ENCODE data around the gene ARHGAP35.
"Not testable (repeated sequence)": the region's sequence is repeated elsewhere in the genome, so short reads cannot be mapped to it uniquely, and the experiment has no call there.

ARHGAP35 gene

DNA sequence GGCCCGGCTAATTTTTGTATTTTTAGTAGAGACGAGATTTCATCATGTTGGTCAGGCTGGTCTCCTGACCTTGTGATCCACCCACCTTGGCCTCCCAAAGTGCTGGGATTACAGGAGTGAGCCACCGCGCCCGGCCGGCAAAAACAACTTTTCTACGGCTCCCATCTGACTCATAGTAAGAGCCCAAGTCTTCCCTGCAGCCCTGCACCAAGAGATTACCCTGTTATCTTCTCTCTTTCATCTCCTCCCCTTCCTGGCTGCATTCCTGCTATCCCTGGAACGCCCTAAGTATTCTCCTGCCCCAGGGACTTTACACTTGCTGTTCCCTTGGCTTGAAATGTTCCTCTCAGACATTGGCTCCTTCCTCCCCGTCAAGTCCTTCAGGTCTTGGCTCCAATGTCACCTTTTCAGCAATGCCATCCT, 16.7 kb upstream of the ARHGAP35 start:
- DNase-seq (ENCODE audit: low read depth in 2 of 2) = no peak

DNA sequence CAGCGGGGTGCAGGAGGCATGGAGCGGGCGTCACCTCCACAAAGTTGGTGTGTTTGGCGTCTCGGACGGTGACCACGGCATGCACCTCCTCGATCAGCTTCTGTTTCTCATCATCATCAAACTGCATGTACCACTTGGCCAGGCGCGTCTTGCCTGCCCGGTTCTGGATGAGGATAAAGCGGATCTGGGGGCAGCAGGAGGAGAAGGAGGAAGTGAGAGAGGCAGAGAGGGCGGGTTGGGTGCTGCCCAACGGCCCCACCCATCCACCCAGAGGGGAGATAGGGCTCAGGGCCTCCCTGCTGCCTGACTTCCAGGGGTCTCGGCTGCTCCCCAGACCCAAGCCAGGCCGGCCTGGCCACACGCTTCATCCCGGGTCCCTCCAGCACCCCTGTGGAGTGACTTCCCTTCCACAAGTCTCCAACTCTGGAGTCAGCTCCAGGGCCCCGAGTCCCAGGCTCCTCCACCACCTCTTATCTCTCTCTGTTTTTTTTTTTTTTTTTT, 14.8 kb upstream of the ARHGAP35 start:
- no peak for DNase-seq (ENCODE audit: low read depth in 2 of 2)

DNA sequence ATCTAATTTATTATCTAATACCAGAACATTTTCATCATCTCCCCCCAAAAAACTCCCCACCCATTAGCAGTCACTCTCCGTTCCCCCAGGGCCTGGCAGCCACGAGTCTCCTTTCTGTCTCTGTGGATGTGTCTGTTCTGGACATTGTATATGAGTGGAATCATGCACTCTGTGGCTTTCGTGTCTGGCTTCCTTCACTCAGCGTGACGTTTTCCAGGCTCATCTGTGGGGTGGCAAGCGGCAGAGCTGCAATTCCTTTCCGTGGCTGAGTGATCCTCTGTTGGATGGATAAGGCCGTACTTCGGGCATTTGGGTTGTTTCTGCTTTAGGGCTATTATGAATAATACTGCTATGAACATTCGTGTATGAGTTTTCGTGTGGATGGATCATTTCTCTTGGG, 13.3 kb upstream of the ARHGAP35 start:
- DNase-seq (ENCODE audit: low read depth in 2 of 2) = no peak

DNA sequence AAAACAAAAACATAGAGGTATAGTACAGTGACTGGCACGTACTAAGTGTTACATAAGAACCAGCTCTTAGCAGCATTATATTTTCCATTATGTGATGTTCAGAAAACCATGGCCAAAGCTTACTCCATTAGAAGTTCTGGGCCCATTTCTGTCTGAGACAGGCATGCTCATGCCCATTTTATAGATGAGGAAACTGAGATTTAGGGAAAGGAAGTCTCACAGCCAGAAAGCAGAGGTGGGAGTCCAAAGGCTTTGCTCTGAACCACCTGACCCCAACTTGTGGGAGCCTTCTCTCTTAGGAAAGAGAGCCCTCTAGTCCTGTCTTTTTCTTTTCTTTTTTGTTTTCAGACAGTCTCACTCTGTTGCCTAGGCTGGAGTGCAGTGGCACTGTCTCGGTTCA, 12.4 kb upstream of the ARHGAP35 start:
- no peak for DNase-seq (ENCODE audit: low read depth in 2 of 2)

DNA sequence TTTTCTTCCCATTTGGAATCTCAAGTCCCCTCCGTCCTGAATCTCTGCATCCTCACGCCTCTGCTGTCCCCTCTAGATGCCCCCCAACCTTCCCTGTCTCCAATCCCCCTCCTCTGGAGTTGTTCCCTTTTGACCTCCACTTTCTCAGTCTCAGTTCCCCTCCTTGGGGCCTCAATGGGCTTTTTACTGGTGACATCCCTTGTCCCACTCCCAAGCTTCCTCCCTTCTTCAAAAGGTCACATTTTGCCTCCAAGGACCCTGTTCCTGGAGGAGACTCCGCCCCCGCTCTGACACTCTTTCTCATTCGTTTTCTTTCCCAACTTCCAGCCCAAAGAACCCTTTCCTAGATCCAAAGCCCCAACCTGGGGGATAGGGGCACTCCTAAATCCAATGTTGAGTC, 11.2 kb upstream of the ARHGAP35 start:
- DNase-seq (ENCODE audit: low read depth in 2 of 2) = no peak

DNA sequence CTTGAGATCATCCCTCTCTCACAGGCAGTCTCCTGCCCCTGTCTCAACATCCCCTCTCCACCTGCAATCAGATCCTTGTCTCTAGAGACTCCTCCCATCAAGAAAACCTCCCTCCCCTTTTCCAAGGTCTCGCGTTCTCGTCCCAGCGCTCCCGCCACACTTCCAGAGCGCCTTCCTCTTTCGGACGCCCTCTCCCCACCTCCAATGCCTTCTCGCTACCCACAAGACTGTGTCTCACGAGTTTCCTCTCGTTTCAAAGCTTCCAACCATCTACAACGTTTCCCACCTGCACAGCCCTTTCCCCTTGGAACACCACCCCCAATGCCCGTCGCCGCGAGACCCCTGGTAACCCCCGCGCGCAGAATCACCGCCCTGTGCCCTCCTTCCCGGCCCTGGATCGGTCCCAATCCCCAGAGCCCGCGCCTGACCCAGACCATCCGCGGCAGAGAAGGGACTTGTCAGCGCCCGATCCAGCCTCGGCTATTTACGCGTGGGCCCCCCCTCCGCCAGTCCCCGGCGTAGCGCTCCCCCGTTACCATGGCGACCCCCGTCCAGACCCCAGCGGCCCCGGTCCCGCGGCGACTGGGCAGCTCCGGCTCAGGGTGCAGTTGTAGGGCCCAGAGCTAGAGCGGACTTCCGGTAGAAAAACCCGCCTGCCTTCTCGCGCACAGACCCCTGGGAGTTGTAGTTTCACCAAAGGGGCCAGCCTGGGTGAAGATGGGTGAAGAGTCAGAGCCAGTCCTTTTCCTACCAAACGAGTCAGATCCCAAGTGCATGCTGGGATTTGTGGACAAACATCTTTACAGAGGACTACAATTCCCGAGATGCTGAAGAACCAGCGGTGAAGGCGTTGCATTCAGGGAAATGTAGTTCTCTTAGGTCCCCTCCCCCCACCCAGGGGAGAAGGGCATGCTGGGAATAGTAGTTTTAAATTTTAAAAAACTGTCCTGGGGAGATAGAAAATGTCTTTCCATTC, 10.3 kb upstream of the ARHGAP35 start, which contains the start of gene AP2S1:
AP2S1 (minus strand) TSS at position 619 of the 976 bp plus-strand sequence; CDS start at position 539, 80 bp downstream.
- peak; percentile 79 to 80 for DNase-seq (ENCODE audit: low read depth in 2 of 2)

DNA sequence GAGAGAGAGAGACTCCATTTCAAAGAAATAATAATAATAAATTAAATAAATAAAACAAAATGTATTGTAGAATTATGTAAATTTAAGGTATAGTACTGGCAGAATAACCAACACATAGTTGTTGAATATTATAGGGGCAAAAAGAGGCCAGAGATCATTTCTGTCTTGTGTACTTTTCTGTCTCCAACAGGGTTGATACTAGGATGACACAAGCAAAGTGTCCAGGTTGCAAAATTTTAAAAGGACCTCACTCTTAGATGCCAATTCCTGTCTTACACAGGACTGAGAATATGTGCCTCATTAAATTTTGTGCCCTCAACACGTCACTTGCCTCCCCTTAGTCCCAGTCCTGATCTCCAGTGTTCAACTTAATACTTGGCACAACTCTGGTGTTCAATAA, 8.0 kb upstream of the ARHGAP35 start:
- DNase-seq (ENCODE audit: low read depth in 2 of 2) = no peak

DNA sequence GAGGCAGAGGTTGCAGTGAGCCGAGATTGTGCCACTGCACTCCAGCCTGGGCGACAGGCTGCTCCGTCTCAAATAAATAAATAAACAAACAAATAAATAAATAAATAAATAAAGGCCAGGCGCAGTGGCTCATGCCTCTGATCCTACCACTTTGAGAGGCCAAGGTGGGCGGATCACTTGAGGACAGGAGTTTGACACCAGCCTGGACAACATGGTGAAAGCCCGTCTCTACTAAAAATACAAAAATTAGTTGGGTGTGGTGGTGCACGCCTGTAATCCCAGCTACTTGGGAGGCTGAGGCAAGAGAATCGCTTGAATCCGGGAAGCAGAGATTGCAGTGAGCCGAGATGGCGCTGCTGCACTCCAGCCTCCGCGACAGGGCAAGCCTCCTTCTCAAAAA, 6.1 kb upstream of the ARHGAP35 start:
- DNase-seq (ENCODE audit: low read depth in 2 of 2) = not testable (repeated sequence)

DNA sequence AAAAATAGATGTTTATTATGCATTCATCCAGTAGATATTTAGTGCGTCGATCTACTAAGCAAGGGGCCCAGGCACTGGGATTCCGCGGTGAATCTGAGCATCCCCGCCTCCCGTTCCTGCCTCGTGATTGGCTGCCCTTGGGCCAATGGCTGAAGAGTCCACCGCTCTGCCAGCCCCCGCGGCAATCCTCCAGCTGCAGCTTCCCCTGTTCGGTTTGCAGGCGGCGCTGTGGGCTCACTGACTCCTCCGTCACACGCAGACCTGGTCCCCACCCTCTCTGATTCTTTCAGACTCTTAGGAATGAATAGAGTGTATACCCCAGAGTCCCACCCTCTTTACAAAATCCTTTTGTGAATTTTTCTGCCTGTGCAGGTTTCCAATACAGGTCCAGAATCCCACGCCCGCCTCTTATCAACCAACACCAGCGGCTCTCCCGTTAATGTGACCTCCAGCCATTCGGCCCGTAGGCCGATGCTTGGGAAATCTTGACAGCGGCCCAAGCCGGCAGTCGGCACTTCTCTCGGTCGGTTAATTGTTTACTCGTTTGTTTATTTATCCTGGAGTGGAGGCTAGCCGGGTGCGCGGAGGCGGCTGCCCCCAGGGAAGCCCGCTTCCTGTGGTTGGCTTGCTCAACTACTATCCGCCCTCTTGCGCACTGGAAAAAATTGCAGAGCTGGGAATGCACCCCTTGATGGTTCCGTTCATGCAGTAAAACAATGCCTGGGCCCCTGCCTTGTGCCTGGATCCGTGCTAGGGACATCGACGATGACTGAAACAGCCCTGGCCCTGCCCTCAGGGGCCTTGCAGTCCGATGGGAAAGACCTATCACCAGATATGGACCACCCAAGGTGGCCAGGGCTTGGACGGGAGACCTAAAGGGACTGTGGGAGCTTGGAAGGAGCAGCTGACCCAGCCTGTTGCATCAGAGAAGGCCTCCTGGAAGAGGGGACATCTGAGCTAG, 4.5 kb upstream of the ARHGAP35 start:
- DNase-seq (ENCODE audit: low read depth in 2 of 2) = peak; percentile 77 to 78

DNA sequence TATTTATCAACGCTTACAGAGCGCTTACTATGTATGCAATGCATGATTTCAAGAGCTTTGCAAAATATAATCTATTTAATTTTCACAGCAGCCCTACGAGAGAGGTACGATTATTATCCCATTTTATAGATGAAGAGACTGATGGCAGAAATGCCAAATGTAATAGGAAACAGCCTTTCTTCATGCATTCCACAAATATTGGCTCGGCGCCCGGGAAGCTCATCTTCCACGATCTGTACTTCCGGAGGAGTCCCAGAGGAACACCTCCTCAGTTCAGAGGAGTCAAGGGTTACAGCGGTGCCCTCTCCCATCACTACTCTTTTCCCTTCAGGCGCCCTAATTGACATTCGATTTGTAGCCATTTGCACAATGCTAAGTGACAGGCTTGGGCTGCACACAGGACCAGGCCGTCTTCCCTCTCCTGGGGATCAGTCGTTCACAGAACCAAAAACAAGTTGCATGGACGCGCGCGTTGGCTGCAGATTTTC, 1.1 kb upstream of the ARHGAP35 start:
- DNase-seq (ENCODE audit: low read depth in 2 of 2) = no peak

DNA sequence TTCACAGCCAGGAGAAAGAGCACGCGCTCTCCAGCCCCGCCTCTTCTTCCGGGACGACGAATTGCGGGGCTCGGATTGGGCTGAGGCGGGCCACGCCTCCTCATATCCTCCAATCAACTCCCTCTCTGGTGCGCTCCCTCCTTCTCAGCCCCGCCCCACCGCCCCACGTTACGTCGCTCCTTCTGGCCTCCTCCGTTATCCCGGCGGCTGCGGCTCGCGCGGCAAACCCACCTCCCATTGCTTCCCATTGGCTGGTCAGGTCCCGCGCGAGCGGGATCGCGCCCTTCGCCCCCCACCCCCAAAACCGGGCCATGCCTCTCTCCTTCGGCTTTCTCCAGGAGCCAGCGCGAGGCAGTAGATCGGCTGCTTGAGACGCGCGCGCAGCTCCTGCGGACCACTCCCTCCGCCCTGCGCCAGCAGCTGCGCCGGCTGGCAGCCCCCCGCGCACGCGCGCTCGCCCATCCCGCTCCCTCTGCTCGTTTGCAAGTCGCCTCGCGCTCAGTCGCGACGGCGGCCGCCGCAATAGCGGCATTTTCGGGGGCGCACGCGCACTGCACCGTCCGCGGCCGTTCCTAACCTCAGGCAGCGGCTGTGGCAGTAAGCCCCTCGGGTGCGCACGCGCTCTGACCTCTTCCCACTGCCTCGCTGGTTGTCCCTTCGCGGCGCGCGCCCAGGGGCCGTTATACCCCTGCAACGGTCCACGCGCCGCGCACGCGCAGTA, 512 bp upstream of the ARHGAP35 start:
- DNase-seq (ENCODE audit: low read depth in 2 of 2) = peak; percentile 80 to 83

DNA sequence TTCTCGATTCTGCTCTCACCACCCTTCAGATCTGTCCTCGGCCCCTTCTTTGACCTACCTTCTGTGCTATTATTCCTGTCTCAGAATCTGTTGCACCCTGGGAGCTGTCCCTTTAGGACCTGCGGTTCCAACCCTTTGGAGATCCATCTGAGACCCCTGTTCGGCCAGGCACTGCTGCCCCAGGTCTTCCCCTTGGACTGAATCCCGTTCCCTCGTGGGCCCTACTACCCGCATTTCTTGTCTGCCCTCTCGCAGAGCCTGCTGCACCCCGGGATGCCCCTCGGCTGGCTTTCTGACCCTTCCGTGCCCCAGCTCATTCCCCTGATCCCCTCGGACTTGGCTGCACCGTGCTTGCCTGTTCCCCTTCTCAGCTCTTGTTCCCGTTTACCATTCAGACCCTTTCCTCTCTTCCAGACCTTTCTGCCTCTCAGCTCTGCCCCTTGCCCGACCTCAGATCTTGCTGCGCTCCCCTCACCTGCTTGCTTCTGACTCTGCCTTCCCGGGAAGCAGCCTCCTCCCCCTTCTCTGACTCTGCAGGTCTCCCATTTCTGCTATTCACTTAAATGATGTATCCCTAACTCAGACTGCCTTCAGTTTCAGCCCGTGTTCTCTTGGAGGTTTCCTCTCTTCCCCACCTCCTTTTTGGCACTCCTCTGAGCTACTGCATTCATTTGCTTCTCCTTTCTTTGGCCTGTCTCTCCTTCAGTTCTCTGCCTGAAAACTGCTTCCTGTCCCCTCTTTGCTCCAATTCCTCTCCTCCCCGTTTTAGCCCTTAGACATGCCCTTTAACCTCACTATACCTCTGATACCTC, 1.1 kb downstream of the ARHGAP35 start:
- DNase-seq (ENCODE audit: low read depth in 2 of 2) = no peak

DNA sequence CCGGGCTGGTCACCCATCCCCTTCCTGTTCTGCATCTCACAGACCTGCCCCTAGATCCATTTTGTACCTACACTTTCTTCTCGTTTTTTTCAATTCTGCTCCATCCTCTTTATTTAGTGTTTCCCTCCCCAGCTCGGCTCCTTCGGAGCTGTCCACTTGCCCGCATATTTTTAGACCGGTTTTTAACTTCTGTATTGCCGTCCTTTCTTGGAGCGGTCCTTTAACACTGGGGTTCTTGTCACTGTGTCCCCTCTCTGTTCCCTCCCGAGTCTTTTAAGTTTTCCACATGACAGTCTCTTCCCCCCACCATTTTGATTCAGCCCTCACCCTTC, 1.7 kb downstream of the ARHGAP35 start:
- DNase-seq (ENCODE audit: low read depth in 2 of 2) = no peak

DNA sequence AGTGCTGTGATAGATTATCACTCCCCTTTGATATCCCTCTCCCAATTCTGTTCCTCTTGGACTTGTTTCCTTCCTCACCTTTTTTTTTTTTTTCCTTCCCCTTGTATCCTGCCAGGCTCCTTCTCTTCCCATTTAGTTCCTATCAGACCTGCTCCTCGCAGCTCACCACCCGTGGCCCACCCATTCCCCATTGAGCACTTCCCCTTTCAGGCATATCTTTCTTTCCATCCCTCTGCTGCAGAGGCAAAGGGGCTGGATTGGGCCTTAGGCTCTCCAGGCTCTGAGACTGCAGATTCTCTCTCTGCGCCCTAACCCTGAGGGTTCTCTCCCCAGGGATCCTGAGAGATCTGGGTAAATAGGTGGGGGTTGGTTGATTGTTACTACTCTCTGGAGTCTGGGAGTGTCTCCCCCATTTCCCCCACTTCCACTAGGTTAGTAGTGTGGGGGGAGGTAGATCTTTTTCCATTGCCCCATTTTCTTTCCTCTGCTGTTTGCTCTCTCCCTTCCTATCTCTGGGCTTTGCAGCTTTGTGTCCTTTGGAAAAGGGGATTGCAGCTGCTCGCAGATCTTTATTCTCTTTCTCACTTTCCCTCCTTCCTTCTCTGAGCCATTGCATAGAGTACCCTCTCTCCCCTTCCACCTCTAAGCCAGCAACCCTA, 2.3 kb downstream of the ARHGAP35 start:
- no peak for DNase-seq (ENCODE audit: low read depth in 2 of 2)

DNA sequence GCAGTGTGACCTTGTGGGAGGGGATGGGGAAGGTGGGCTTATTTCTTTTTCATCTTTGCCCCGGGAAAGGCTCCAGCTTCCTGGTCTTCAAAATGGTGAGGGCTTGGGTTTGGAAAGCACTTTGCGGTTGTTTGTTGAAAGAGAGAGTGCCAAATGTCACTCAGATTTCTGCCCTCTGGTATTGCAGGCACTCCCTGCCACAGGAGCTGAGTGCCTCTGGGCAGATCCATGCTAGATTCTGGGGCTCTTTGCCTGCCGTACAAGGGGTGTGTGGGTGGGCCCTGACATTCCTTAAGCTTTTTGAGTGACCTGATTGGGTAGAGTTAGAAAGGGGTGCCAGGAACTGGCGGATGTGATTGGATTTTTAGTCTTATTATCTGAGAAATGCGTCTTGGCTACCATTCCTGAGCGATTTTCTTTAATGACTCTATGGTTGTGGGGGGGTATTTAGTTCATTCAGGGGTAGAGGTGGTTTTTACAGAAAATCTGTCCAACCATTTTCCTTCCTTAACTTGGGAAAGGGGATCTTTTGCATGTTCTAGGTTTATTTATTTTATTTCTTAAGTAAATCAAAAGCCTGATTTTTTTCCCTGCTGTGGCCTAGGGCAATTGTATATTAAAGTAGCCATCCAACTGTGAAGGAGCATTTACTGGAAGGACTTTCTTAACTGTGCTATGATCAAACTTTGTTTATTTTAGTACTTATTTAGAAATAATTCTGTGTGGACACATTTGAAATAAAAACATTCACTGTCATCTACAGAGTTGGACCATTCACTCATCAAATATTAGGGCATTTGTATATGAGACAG, 3.2 kb downstream of the ARHGAP35 start:
- DNase-seq (ENCODE audit: low read depth in 2 of 2) = no peak

DNA sequence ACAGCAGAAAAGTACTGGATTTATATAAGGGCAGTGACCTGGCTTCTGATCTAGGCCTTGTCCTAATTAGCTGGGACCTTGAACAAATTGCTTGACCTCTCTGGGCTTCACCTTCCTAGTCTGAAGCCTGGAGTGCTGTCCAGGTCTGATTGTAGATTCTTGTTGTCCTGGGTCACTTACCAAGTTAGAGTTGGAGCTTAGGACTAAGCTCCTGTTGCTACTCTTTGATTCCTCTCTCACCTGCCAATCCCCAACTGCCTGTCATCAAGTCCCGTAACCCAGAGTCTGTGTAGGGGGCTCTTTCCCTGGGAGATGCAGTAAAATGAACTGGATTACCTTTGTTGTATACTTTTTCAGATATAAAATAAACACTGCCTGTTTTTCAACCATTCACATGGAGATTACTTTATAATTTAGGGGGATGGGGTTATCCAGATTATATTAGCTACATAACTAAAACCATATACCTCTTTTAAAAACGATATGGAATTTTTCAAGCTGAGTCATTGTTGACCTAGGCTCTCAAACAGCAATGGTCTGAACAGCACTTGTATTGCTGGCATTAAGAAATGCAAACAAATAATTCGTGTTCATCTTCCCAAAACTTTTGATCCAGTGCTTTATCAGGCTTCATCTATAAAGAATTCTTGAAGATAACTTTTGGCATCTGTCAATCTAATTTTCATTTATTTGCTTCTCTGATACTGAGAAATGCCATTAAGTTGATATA, 5.8 kb downstream of the ARHGAP35 start:
- no peak for DNase-seq (ENCODE audit: low read depth in 2 of 2)

DNA sequence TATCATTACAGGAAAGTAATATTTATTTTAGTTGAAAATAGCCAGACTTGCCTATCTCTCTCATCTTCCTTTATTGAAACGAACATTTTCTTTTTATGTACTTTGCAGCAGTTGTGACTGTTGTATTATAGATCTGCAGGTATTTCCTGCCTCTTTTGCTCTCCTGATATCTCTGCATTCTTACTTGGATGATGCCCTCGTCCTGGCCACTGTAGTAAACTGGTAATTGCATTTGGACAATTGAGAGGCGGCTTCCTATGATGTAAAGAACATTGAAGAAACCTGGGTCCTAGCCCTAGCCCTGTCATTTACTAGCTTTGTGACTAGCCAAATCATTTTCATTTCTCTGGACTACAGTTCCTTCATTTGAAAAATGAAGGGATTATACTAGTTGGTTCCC, 6.4 kb downstream of the ARHGAP35 start:
- DNase-seq (ENCODE audit: low read depth in 2 of 2) = no peak

DNA sequence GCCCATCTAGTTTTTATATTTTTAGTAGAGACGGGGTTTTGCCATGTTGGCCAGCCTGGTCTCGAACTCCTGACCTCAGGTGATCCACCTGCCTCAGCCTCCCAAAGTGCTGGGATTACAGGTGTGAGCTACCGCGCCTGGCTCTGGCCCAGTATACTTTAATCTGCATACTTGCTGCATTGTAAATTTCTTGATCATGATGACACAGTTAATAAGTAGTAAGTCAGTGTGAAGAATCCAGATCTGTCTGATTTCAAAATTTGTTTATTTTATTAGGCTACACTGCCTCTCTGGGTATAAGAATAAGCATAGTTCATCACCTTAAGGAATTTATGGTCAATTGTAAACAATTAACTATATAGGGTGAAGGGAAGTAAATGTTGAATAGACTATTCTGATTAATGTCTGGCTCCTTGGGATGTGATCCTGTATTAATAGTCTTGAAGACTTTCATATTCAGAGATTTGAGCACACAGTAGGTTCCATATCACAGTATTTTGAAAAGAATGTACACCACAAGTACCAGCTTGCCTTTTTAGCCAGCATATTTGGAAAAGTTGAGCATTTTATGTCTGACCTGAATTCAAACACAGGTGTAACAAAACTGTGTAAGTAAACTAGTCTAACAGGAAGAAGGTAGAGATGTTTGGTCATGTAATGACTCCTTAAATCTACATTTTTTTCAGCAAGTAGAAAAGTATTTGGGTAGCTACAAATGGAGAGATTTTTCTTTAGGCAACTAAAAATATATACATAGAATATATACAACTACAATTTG, 7.4 kb downstream of the ARHGAP35 start:
- no peak for DNase-seq (ENCODE audit: low read depth in 2 of 2)
